ENCODE measurements around the gene ZDHHC21. TPM values are rescaled to one million over a fixed set of nuclear protein-coding genes. Genes with fewer than 3 reads are reported as not detected.

The ZDHHC21 gene
- total RNA-seq, 2 experiments from 2014 or later: 2.7 to 4.1 TPM

DNA sequence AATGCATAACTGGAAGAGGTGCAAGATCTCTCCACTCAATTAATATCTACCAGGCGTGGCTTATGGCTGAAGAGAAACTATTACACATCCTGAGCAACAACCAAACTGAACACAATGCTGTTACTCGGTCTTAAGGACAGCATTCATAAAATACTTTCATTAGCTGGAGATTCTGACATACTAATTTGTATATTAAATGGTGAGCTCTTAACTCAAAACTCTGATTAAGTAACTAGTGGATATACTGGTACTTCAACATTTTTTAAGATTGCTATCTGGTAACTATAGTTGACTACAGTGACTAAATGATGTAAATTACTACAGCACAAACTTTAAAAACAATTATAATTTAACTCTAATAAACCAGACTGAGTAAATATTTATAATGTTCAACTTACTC lies 15.8 kb downstream of the ZDHHC21 start:
- Histone ChIP-seq H3K27me3 (ENCODE audit: control insufficient read depth in 1 of 2, insufficient read depth in 2 of 2, low read length in 2 of 2) (no peaks in the 10 kb centered on the region), H3K4me3 (ENCODE audit: low read length) (no peak overlapping the region), H3K4me1 (ENCODE audit: insufficient read depth, low read length) (no peaks in the 10 kb centered on the region), H3K9me3 (ENCODE audit: control insufficient read depth in 1 of 2, insufficient read depth in 1 of 2, low read length in 2 of 2) (no peaks in the 10 kb centered on the region), H3K36me3 (ENCODE audit: insufficient read depth, low read length) (no peaks in the 10 kb centered on the region), H3K27ac (ENCODE audit: low read depth in 1 of 2, low read length in 2 of 2) (no peak overlapping the region)
- Mint-ChIP-seq H3K4me3 (no peak overlapping the region), H3K27me3 (no peaks in the 10 kb centered on the region), H3K4me1 (ENCODE audit: low read depth) (peaks cover 19% of the 10 kb centered on the region), H3K27ac (no peak overlapping the region), H3K36me3 (ENCODE audit: low read depth) (peaks cover 42% of the 10 kb centered on the region), H3K9me3 (no peaks in the 10 kb centered on the region)
- no peak for TF ChIP-seq CTCF (IDR thresholded peaks at IDR 0.05)
- ChIA-PET POLR2A (no interaction called here), CTCF (no interaction called here)
- intact Hi-C loops (cut with DNase I, micrococcal nuclease): no loop called here
- no peak for ATAC-seq (ENCODE audit: poor library complexity)
- DNase-seq: no peak

- H3K27me3 ChIP-seq (ENCODE audit: control insufficient read depth in 1 of 2, insufficient read depth in 2 of 2, low read length in 2 of 2): no peaks in the 10 kb centered on the region
- H3K36me3 ChIP-seq (ENCODE audit: insufficient read depth, low read length): peaks cover 4% of the 10 kb centered on the region
- Mint-ChIP-seq H3K9me3 (no peaks in the 10 kb centered on the region), H3K27ac (no peak overlapping the region), H3K36me3 (ENCODE audit: low read depth) (peaks cover 50% of the 10 kb centered on the region), H3K4me3 (no peak overlapping the region), H3K27me3 (no peaks in the 10 kb centered on the region), H3K4me1 (ENCODE audit: low read depth) (peaks cover 25% of the 10 kb centered on the region)
- ChIA-PET POLR2A (no interaction called here), CTCF (no interaction called here)
- no peak for TF ChIP-seq CTCF (IDR thresholded peaks at IDR 0.05)
- H3K4me3 ChIP-seq (ENCODE audit: low read length): no peak overlapping the region
- no peaks in the 10 kb centered on the region for H3K9me3 ChIP-seq (ENCODE audit: control insufficient read depth in 1 of 2, insufficient read depth in 1 of 2, low read length in 2 of 2)
- H3K4me1 ChIP-seq (ENCODE audit: insufficient read depth, low read length): no peaks in the 10 kb centered on the region
- ATAC-seq (ENCODE audit: poor library complexity) (no peak), DNase-seq (no peak)
- intact Hi-C loops (cut with DNase I, micrococcal nuclease): no loop called here
- no peak overlapping the region for H3K27ac ChIP-seq (ENCODE audit: low read depth in 1 of 2, low read length in 2 of 2)
Measured at GRCh38 chr9:14674630-14675029, 18.6 kb downstream of the ZDHHC21 start.

- Mint-ChIP-seq H3K27ac (no peak overlapping the region), H3K9me3 (no peaks in the 10 kb centered on the region), H3K27me3 (no peaks in the 10 kb centered on the region), H3K4me3 (no peak overlapping the region), H3K4me1 (ENCODE audit: low read depth) (peaks cover 14% of the 10 kb centered on the region), H3K36me3 (ENCODE audit: low read depth) (peaks cover 29% of the 10 kb centered on the region)
- Histone ChIP-seq H3K27ac (ENCODE audit: low read depth in 1 of 2, low read length in 2 of 2) (no peak overlapping the region), H3K36me3 (ENCODE audit: insufficient read depth, low read length) (peaks cover 4% of the 10 kb centered on the region), H3K4me1 (ENCODE audit: insufficient read depth, low read length) (no peaks in the 10 kb centered on the region), H3K4me3 (ENCODE audit: low read length) (no peak overlapping the region), H3K9me3 (ENCODE audit: control insufficient read depth in 1 of 2, insufficient read depth in 1 of 2, low read length in 2 of 2) (no peaks in the 10 kb centered on the region), H3K27me3 (ENCODE audit: control insufficient read depth in 1 of 2, insufficient read depth in 2 of 2, low read length in 2 of 2) (no peaks in the 10 kb centered on the region)
- POLR2A ChIA-PET: no interaction called here
- TF ChIP-seq CTCF (IDR thresholded peaks at IDR 0.05): no peak
- intact Hi-C loops (cut with DNase I, micrococcal nuclease): no loop called here
- CTCF ChIA-PET: no interaction called here
- DNase-seq (no peak), ATAC-seq (ENCODE audit: poor library complexity) (no peak)
Measured at GRCh38 chr9:14671377-14671776, 21.9 kb downstream of the ZDHHC21 start.

Measured in CD4-positive, alpha-beta T cell (primary cell).